ENCODE measurements around the gene GAS7. TPM values are rescaled to one million over a fixed set of nuclear protein-coding genes. Genes with fewer than 3 reads are reported as not detected.

GAS7 gene
- total and polyA plus RNA-seq, 10 of the 15 experiments (the other 5 are each of a cell fraction or from before 2014, with no cell fraction given) = 2.3 to 53.4 (median 24.0) TPM

DNA sequence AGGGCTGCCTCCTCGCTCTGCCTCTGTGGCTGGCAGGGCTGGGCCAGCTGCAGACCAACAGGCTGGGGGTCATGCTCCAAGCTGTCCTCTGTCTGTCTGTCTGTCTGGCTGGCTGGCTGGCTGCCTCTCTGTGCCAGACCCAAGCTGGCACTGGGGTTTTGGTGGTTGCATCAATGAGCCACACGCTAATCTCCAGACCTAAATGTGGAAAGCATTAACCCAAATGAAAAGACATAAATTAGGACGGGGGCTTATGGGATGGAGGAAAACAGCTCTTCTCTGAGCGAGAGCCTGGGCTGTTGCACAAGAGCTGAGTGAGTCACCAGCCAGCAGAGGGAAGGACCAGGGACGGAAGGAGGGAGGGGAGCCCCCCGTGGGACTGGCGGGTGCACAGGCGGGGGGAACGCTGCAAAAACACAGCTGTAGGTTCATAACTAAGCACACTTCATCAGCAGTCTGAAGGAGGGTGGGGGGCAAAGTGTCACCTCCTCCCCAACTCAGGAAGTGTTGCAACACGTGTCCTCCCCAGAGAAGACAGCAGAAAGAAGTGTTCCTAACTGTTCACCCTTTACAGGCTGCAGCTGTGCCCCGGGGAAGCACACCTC, 83.4 kb downstream of the GAS7 start:
- 5% methylated on average over 11 of the region's 11 CpGs for WGBS (ENCODE audit: insufficient coverage, insufficient replicate concordance, low lambda C conversion rate, missing lambda C conversion rate)
- no peaks in the 10 kb centered on the region for H3K79me2 ChIP-seq (ENCODE audit: control insufficient read depth, insufficient read depth, low read length)
- no TSS peak for BruUV-seq (replicated peaks)
- SMC1A ChIA-PET (ENCODE audit: uncharacterized antibody, unreplicated experiment) = interaction anchor here (0.8 to 1.8 kb wide), 2 partner anchors 33 to 41 kb away, joined by 3 read pairs; no protein-coding TSS in a partner anchor
- H3K27ac ChIP-seq (ENCODE audit: control insufficient read depth, insufficient read depth) = no peak overlapping the region
- in situ Hi-C loops (cut with MboI) (no loop called here), intact Hi-C loops (cut with micrococcal nuclease; ENCODE audit: unreplicated experiment) (no loop called here)
- H3K9ac ChIP-seq (ENCODE audit: control insufficient read depth, insufficient read depth, low read length) = no peak overlapping the region
- H3K4me3 ChIP-seq = no peak overlapping the region
- peak; percentile 13 for DNase-seq (ENCODE audit: low read depth, low spot score)
- peak; percentile 71 for ATAC-seq
- FAIRE-seq = peak; percentile 13
- RAD21 ChIA-PET (ENCODE audit: unreplicated experiment) = no interaction called here
- TF ChIP-seq IRF4 (IDR thresholded peaks at IDR 0.05; ENCODE audit: low read depth, low read length) (0 out of 2 replicates have a peak, but pooled peaks have one; percentile 4), EP300 (IDR thresholded peaks at IDR 0.05; ENCODE audit: borderline replicate concordance in 1 of 2, control insufficient read depth in 1 of 2, low read depth in 2 of 2, low read length in 2 of 2) (0 out of 4 replicates have a peak, but pooled peaks of 1 of the 2 experiments have one; percentile 15), SMAD5 (IDR thresholded peaks at IDR 0.05; ENCODE audit: low read depth) (no peak), CEBPB (IDR thresholded peaks at IDR 0.05; ENCODE audit: borderline replicate concordance in 1 of 2, low read depth in 2 of 2, low read length in 2 of 2) (peak in 1 of 2 experiments; percentile 70; a peak in 1 of 4 replicates), BHLHE40 (IDR thresholded peaks at IDR 0.05; ENCODE audit: borderline replicate concordance in 1 of 2, low read depth in 2 of 2, low read length in 1 of 2) (peak in 1 of 2 experiments; percentile 40; a peak in 1 of 4 replicates)
- peaks cover 0 to 1% of the 10 kb centered on the region in 2 experiments; a peak in 1 of 4 replicates for H3K27me3 ChIP-seq (replicated peaks in 1 of 2; ENCODE audit: control insufficient read depth in 2 of 2, insufficient read depth in 2 of 2, low read length in 1 of 2)
- peaks cover 34% of the 10 kb centered on the region for H3K4me1 ChIP-seq (ENCODE audit: control insufficient read depth, insufficient read depth, low read length)
- CTCF ChIA-PET = interaction anchor here (0.6 to 1.2 kb wide), 2 partner anchors 42 to 248 kb away, joined by 3 to 6 read pairs; no protein-coding TSS in a partner anchor
- no peaks in the 10 kb centered on the region for H4K20me1 ChIP-seq (ENCODE audit: control insufficient read depth, insufficient read depth)
- POLR2A ChIA-PET = no interaction called here
- H3K36me3 ChIP-seq (ENCODE audit: control insufficient read depth in 2 of 2, insufficient read depth in 2 of 2, low read length in 1 of 2) = no peaks in the 10 kb centered on the region
- no peaks in the 10 kb centered on the region; the same call in 2 of the 3 replicates for H3K9me3 ChIP-seq (replicated peaks; ENCODE audit: control insufficient read depth, insufficient read depth, low read length)
- peak overlapping the region; percentile 66 for H3K4me2 ChIP-seq (ENCODE audit: control insufficient read depth, insufficient read depth)
- H2AFZ ChIP-seq (ENCODE audit: control insufficient read depth, low read depth, low read length) = peak overlapping the region; percentile 56; the same call in 1 of the 2 replicates

DNA sequence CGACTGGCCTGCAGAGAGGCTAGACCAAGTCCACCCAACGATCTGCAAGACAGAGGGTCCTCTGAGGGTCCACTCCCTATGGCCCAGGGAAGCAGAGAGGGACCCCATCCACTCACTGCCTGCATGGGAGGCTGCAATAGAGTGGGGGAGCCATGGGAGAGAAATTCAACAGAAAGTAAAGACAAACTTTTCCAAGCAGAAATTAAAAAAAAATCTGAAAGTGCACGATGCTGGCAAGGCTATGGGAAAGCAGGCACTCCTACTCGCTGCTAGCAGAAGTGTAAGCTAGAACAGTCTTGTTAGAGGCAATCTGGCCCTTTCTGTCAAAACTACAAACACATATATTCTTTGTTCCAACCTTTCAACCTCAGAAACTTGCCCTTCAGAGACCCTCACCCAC, 85.4 kb downstream of the GAS7 start:
- no peak for ATAC-seq

More for the DNA sequence above, 85.4 kb downstream of the GAS7 start:
- H3K4me3 ChIP-seq = no peak overlapping the region
- no peak for FAIRE-seq
- no peak for DNase-seq (ENCODE audit: low read depth, low spot score)
- H3K9me3 ChIP-seq (replicated peaks; ENCODE audit: control insufficient read depth, insufficient read depth, low read length) = no peaks in the 10 kb centered on the region; the same call in 2 of the 3 replicates
- H3K36me3 ChIP-seq (ENCODE audit: control insufficient read depth in 2 of 2, insufficient read depth in 2 of 2, low read length in 1 of 2) = no peaks in the 10 kb centered on the region
- H3K27ac ChIP-seq (ENCODE audit: control insufficient read depth, insufficient read depth) = no peak overlapping the region
- H3K4me2 ChIP-seq (ENCODE audit: control insufficient read depth, insufficient read depth) = no peak overlapping the region
- 40% methylated on average over 4 of the region's 4 CpGs for WGBS (ENCODE audit: insufficient coverage, insufficient replicate concordance, low lambda C conversion rate, missing lambda C conversion rate)
- intact Hi-C loops (cut with micrococcal nuclease; ENCODE audit: unreplicated experiment) = no loop called here
- ChIA-PET SMC1A (ENCODE audit: uncharacterized antibody, unreplicated experiment) (no interaction called here), RAD21 (ENCODE audit: unreplicated experiment) (no interaction called here), POLR2A (no interaction called here), CTCF (no interaction called here)
- in situ Hi-C loops (cut with MboI) = no loop called here
- no peaks in the 10 kb centered on the region for H3K79me2 ChIP-seq (ENCODE audit: control insufficient read depth, insufficient read depth, low read length)
- no TSS peak for BruUV-seq (replicated peaks)
- peaks cover 0 to 1% of the 10 kb centered on the region in 2 experiments; a peak in 2 of 4 replicates for H3K27me3 ChIP-seq (replicated peaks in 1 of 2; ENCODE audit: control insufficient read depth in 2 of 2, insufficient read depth in 2 of 2, low read length in 1 of 2)
- H4K20me1 ChIP-seq (ENCODE audit: control insufficient read depth, insufficient read depth) = no peaks in the 10 kb centered on the region
- no peak overlapping the region for H3K9ac ChIP-seq (ENCODE audit: control insufficient read depth, insufficient read depth, low read length)
- TF ChIP-seq FOS (IDR thresholded peaks at IDR 0.05; ENCODE audit: borderline replicate concordance, extremely low read depth, insufficient read length) (no peak), SUZ12 (IDR thresholded peaks at IDR 0.05; ENCODE audit: unreplicated experiment) (no peak), CHD4 (IDR thresholded peaks at IDR 0.05) (no peak)
- TF ChIP-seq, protein P1, sequence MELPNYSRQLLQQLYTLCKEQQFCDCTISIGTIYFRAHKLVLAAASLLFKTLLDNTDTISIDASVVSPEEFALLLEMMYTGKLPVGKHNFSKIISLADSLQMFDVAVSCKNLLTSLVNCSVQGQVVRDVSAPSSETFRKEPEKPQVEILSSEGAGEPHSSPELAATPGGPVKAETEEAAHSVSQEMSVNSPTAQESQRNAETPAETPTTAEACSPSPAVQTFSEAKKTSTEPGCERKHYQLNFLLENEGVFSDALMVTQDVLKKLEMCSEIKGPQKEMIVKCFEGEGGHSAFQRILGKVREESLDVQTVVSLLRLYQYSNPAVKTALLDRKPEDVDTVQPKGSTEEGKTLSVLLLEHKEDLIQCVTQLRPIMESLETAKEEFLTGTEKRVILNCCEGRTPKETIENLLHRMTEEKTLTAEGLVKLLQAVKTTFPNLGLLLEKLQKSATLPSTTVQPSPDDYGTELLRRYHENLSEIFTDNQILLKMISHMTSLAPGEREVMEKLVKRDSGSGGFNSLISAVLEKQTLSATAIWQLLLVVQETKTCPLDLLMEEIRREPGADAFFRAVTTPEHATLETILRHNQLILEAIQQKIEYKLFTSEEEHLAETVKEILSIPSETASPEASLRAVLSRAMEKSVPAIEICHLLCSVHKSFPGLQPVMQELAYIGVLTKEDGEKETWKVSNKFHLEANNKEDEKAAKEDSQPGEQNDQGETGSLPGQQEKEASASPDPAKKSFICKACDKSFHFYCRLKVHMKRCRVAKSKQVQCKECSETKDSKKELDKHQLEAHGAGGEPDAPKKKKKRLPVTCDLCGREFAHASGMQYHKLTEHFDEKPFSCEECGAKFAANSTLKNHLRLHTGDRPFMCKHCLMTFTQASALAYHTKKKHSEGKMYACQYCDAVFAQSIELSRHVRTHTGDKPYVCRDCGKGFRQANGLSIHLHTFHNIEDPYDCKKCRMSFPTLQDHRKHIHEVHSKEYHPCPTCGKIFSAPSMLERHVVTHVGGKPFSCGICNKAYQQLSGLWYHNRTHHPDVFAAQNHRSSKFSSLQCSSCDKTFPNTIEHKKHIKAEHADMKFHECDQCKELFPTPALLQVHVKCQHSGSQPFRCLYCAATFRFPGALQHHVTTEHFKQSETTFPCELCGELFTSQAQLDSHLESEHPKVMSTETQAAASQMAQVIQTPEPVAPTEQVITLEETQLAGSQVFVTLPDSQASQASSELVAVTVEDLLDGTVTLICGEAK (IDR thresholded peaks at IDR 0.05; ENCODE audit: borderline replicate concordance) = no peak
- H3K4me1 ChIP-seq (ENCODE audit: control insufficient read depth, insufficient read depth, low read length) = peaks cover 22% of the 10 kb centered on the region
- H2AFZ ChIP-seq (ENCODE audit: control insufficient read depth, low read depth, low read length) = no peak overlapping the region
